ENCODE data around the gene DUOXA1. TPM values are rescaled to one million over a fixed set of nuclear protein-coding genes. Genes with fewer than 3 reads are reported as not detected.

The DUOXA1 gene
- total RNA-seq, 4 donors from 2014 or later, result not detected

DNA sequence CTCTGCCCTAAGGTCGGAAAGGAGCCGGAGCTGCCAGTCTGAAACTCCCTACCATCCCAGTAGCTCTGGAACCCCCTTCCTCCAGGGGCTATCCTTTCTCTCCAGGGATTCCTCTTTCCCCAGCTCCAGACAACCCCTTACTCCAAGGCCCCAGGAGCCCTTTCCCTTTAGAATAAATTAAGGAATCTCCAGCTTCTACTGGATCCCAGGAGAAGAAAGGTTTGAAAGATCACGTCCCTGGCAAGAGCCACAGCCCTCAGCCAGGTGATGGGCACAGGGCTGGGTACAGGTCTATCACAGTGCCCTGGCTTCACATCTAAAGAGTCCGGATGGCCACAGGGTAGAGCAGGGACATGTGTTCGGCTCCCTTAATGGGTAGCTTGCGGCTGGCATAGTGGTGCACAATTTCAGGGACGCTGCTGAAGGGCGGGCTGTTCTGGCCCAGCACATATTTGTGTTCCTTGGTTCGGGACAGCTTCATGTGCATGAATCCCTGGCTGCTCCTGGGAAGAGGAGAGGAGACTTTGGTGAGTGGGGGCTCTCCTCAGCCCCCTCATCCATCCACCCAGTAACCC lies 38.0 kb upstream of the DUOXA1 start:
- H3K4me1 ChIP-seq, result peaks cover 0 to 4% of the 10 kb centered on the region in 2 donors

DNA sequence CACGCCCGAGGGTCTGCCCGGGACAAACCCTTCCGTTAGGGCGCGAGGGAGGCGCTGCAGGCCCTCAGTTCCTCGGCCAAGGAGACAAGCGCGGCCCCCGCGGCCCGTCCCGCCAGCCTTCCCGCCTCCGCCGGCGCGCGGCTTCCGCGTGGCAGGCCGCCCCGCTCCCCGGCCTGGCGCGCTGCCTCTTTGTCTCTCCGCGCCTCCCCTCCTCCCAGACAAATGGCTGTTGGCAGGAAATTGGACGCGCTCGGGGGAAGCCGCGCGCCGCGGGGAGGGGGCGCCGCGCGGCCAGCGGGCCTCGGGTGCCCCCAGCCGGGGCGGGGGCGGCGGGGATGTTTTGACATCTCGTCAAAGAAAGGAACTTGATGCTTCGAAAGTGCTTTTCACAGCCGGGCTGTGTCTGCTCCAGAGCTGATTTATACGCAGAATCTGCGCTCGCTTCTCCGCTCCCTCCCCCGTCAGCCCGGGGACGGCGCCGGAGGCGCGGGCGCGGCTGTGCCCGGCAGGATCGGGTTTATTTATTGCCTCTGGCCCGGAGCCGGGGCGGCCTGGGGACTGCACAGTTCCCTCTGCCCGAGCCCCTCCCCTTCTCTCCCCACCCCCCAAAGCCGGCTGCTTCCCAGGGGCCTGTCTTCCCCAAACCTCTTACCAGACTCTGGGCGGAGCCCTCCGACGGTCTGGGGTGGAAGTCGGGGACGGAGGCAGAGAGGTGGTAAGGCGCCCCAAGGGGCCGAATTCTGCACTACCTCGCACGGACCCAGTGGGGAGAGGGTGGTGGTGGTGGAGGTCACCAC lies 37.4 kb upstream of the DUOXA1 start:
- Histone ChIP-seq H3K27me3 (no peaks in the 10 kb centered on the region), H3K4me1 (peaks cover 0 to 4% of the 10 kb centered on the region in 2 donors), H3K4me3 (peak overlapping the region; percentile 66 to 77 (median 75)), H3K36me3 (no peaks in the 10 kb centered on the region), H3K9me3 (no peaks in the 10 kb centered on the region), H3K27ac (peak overlapping the region; percentile 84 to 92 (median 89))
- peak; percentile 14 to 20 for TF ChIP-seq POLR2A (IDR thresholded peaks at IDR 0.05)
- TF ChIP-seq, protein P1, sequence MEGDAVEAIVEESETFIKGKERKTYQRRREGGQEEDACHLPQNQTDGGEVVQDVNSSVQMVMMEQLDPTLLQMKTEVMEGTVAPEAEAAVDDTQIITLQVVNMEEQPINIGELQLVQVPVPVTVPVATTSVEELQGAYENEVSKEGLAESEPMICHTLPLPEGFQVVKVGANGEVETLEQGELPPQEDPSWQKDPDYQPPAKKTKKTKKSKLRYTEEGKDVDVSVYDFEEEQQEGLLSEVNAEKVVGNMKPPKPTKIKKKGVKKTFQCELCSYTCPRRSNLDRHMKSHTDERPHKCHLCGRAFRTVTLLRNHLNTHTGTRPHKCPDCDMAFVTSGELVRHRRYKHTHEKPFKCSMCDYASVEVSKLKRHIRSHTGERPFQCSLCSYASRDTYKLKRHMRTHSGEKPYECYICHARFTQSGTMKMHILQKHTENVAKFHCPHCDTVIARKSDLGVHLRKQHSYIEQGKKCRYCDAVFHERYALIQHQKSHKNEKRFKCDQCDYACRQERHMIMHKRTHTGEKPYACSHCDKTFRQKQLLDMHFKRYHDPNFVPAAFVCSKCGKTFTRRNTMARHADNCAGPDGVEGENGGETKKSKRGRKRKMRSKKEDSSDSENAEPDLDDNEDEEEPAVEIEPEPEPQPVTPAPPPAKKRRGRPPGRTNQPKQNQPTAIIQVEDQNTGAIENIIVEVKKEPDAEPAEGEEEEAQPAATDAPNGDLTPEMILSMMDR (IDR thresholded peaks at IDR 0.05 in 4 of 5, conservative IDR thresholded peaks at IDR 0.05 in 1 of 5), result peak; percentile 26 to 59 (median 51)
- intact Hi-C loops (cut with DNase I; ENCODE audit: low total_unique reads) (loop anchor here (1.0 to 2.0 kb wide), 2 partner anchors 20 to 32 kb away; partner anchors contain the start of gene SHF), in situ Hi-C loops (cut with MboI; ENCODE audit: low sequenced_read_pairs in 4 of 4) (loop anchor here in 3 of 4 donors (10.0 to 25.0 kb wide), 2 partner anchors 238 to 245 kb away; a partner anchor contains a TSS)
- DNase-seq (peak; percentile 64 to 78), ATAC-seq (peak; percentile 78 to 82)

More for the DNA sequence above, 38.0 kb upstream of the DUOXA1 start:
- peak overlapping the region; percentile 66 to 77 (median 75) for H3K4me3 ChIP-seq
- H3K27me3 ChIP-seq, result no peaks in the 10 kb centered on the region
- DNase-seq (no peak), ATAC-seq (peak in 1 of 2 donors; percentile 22)
- H3K36me3 ChIP-seq, result no peaks in the 10 kb centered on the region
- no peaks in the 10 kb centered on the region for H3K9me3 ChIP-seq
- intact Hi-C loops (cut with DNase I; ENCODE audit: low total_unique reads) (loop anchor here (1.0 to 2.0 kb wide), 2 partner anchors 19 to 32 kb away; partner anchors contain the start of gene SHF), in situ Hi-C loops (cut with MboI; ENCODE audit: low sequenced_read_pairs in 4 of 4) (loop anchor here in 3 of 4 donors (10.0 to 25.0 kb wide), 2 partner anchors 237 to 245 kb away; a partner anchor contains a TSS)
- H3K27ac ChIP-seq, result peak overlapping the region; percentile 84 to 92 (median 89)
- TF ChIP-seq POLR2A (IDR thresholded peaks at IDR 0.05), result no peak

DNA sequence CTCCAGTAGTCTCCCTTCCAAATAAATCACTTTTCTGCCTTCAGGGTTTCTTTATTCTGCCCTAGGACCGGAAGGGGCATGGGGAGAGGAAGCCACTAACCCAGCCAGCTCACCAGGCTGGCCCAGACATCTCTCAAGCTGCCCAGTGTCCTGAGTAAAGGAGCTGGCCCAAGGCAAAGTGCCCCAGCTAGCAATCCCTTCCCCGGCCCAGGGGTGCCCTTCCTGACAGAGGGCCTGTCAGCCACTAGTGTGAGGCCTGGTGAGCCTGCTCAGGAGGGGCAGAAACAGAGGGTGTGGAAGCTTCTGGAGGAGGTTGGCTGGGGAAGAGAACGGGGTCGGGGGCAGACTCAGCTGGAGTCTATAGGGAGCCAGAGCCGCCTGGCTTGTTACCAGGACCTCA lies 35.9 kb upstream of the DUOXA1 start:
- intact Hi-C loops (cut with DNase I; ENCODE audit: low total_unique reads), result no loop called here
- Histone ChIP-seq H3K27ac (peak overlapping the region in 1 of 4 donors; percentile 91), H3K4me3 (no peak overlapping the region)

GRCh38 chr15:45164914-45165313 lies 35.2 kb upstream of the DUOXA1 start:
- H3K27me3 ChIP-seq, result no peaks in the 10 kb centered on the region
- TF ChIP-seq POLR2A (IDR thresholded peaks at IDR 0.05), result no peak
- TF ChIP-seq, protein P1 (IDR thresholded peaks at IDR 0.05 in 4 of 5, conservative IDR thresholded peaks at IDR 0.05 in 1 of 5), result no peak
- intact Hi-C loops (cut with DNase I; ENCODE audit: low total_unique reads), result no loop called here
- in situ Hi-C loops (cut with MboI; ENCODE audit: low sequenced_read_pairs in 4 of 4), result loop anchor here in 3 of 4 donors (5.0 to 25.0 kb wide), 3 partner anchors 122 to 247 kb away; a partner anchor contains a TSS
- ATAC-seq, result no peak
- H3K36me3 ChIP-seq, result no peaks in the 10 kb centered on the region
- no peak overlapping the region for H3K4me3 ChIP-seq
- DNase-seq, result no peak
- peaks cover 0 to 4% of the 10 kb centered on the region in 2 donors for H3K4me1 ChIP-seq
- H3K9me3 ChIP-seq, result no peaks in the 10 kb centered on the region
- no peak overlapping the region for H3K27ac ChIP-seq

More for the DNA sequence above, 35.9 kb upstream of the DUOXA1 start:
- Histone ChIP-seq H3K9me3 (no peaks in the 10 kb centered on the region), H3K27me3 (no peaks in the 10 kb centered on the region), H3K36me3 (no peaks in the 10 kb centered on the region), H3K4me1 (peaks cover 0 to 4% of the 10 kb centered on the region in 2 donors)
- TF ChIP-seq POLR2A (IDR thresholded peaks at IDR 0.05), result no peak
- TF ChIP-seq, protein P1 (IDR thresholded peaks at IDR 0.05 in 4 of 5, conservative IDR thresholded peaks at IDR 0.05 in 1 of 5), result no peak
- no peak for ATAC-seq
- in situ Hi-C loops (cut with MboI; ENCODE audit: low sequenced_read_pairs in 4 of 4), result loop anchor here in 3 of 4 donors (10.0 to 25.0 kb wide), 2 partner anchors 239 to 247 kb away; a partner anchor contains a TSS
- DNase-seq, result no peak
